Activated B cell treated with CpG ODN at 0.5 μM for 24 hours (primary cell): ENCODE measurements around the gene H6PD. TPM values are rescaled to one million over a fixed set of nuclear protein-coding genes. Genes with fewer than 3 reads are reported as not detected.

Experiments
- ATAC-seq: fragments of 200-7000 bp; cut with Tn5 transposase; one replicate; pipeline ENCODE4 v1.10.0; 2021; ENCODE audit warnings: low read depth, mild to moderate bottlenecking, moderate library complexity
- CTCF ChIA-PET: fragments of 350-600 bp; sonication (Branson Sonifier 250); formaldehyde crosslinking; loops from one replicate; lab custom pipeline; 2021; ENCODE audit warnings: antibody characterized with exemption; lab: Charles Lee
- POLR2A ChIA-PET: fragments of 350-600 bp; sonication (Branson Sonifier 250); formaldehyde crosslinking; loops from one replicate; lab custom pipeline; 2021; ENCODE audit warnings: antibody characterized with exemption; lab: Charles Lee
- DNase-seq: peaks from one replicate; pipeline ENCODE4 v3.0.0; 2022
- H3K27ac Mint-ChIP-seq: one replicate; pipeline ENCODE4 v1.8.0; 2020; ENCODE audit warnings: mixed read lengths
- H3K27me3 Mint-ChIP-seq: one replicate; pipeline ENCODE4 v1.8.0; 2021; ENCODE audit warnings: mixed read lengths
- H3K36me3 Mint-ChIP-seq: one replicate; pipeline ENCODE4 v1.8.0; 2021; ENCODE audit warnings: low read depth, mixed read lengths
- H3K4me1 Mint-ChIP-seq: one replicate; pipeline ENCODE4 v1.8.0; 2021; ENCODE audit warnings: mixed read lengths
- H3K4me3 Mint-ChIP-seq: one replicate; pipeline ENCODE4 v1.8.0; 2020; ENCODE audit warnings: mild to moderate bottlenecking, mixed read lengths
- H3K9me3 Mint-ChIP-seq: one replicate; pipeline ENCODE4 v1.8.0; 2020; ENCODE audit warnings: mixed read lengths
- intact Hi-C: fragments of 100-400 bp; cut with micrococcal nuclease; formaldehyde crosslinking; loops from one replicate; pipeline ENCODE4 v1.15.1; 2024
- total RNA-seq: library from RNA; stranded (reverse); gene quantifications from 2 replicates; pipeline ENCODE4 v1.2.3, GENCODE V29; 2022
- TF ChIP-seq, protein P1 (sequence below): fragments of 200-600 bp; IDR thresholded peaks from one replicate; pipeline ENCODE4 v1.8.0; 2022; ENCODE audit warnings: antibody characterized with exemption, mild to moderate bottlenecking

Gene H6PD
- total RNA-seq, 1 donor from 2014 or later, result 21.9 TPM

DNA sequence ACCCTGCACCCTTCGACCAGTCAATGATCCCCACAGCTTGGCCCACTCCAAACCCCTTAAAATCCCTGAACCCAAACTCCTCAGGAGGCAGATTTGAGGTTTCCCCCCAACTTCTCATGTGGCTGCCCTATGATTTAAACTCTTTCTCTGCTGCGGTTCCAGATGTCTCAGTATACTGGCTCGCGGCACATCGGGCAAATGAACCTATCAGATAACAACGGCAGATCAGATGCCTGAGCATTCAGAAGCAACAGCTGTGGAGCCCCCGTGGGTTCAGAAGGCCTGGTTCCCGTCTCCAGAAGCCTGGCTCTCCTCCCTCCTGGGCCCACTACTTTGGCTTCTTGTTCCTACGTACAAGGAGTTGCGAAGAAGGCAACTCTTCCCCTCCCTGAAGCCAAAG lies 43.3 kb upstream of the H6PD start:
- H3K27ac Mint-ChIP-seq, result no peak overlapping the region
- H3K27me3 Mint-ChIP-seq, result peaks cover 3% of the 10 kb centered on the region
- H3K4me1 Mint-ChIP-seq, result peaks cover 2% of the 10 kb centered on the region
- no peak for ATAC-seq
- intact Hi-C loops, result no loop called here
- POLR2A ChIA-PET, result no interaction called here
- H3K4me3 Mint-ChIP-seq, result no peak overlapping the region
- no peaks in the 10 kb centered on the region for H3K9me3 Mint-ChIP-seq
- CTCF ChIA-PET, result interaction anchor here (1.1 kb wide), 1 partner anchor 11 kb away, joined by 3 read pairs; no protein-coding TSS in a partner anchor
- H3K36me3 Mint-ChIP-seq, result no peaks in the 10 kb centered on the region
- no peak for DNase-seq
- TF ChIP-seq, protein P1, sequence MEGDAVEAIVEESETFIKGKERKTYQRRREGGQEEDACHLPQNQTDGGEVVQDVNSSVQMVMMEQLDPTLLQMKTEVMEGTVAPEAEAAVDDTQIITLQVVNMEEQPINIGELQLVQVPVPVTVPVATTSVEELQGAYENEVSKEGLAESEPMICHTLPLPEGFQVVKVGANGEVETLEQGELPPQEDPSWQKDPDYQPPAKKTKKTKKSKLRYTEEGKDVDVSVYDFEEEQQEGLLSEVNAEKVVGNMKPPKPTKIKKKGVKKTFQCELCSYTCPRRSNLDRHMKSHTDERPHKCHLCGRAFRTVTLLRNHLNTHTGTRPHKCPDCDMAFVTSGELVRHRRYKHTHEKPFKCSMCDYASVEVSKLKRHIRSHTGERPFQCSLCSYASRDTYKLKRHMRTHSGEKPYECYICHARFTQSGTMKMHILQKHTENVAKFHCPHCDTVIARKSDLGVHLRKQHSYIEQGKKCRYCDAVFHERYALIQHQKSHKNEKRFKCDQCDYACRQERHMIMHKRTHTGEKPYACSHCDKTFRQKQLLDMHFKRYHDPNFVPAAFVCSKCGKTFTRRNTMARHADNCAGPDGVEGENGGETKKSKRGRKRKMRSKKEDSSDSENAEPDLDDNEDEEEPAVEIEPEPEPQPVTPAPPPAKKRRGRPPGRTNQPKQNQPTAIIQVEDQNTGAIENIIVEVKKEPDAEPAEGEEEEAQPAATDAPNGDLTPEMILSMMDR, result no peak

DNA sequence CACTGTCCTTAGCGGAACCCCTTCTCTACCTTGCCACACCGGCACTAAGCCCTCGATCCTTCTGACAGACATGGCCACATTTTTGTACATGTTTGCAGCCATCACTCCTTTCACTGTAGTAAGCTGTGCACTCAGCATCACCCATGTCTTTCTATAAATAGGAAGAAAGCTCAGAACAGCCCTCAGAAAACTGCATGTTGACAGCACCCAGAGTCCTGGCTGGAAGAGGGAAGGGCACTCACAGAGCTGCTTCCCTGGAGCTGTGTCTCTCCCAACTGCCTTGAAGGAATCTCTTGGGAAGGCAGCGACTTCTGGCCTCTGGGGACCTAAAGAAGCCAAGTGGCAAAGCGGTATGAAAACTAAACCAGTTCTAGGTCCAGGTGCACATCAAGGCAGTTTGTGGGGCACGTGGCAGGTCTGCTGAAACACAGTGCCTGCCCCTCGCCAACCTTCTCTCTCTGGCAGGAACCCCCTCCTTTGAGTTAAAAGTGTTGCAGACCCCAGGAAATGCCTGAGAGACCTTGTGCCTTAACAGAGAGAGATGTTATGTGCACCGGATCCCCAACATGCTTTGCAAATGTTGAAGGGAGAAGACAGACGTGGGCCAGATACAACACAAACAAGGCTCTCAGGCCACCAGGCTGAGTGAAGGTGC lies 41.9 kb upstream of the H6PD start:
- Mint-ChIP-seq H3K4me3 (no peak overlapping the region), H3K36me3 (no peaks in the 10 kb centered on the region), H3K4me1 (peaks cover 12% of the 10 kb centered on the region), H3K27ac (no peak overlapping the region), H3K27me3 (peaks cover 6% of the 10 kb centered on the region), H3K9me3 (no peaks in the 10 kb centered on the region)
- no peak for DNase-seq
- intact Hi-C loops, result no loop called here
- POLR2A ChIA-PET, result no interaction called here
- CTCF ChIA-PET, result no interaction called here
- TF ChIP-seq, protein P1, result no peak
- no peak for ATAC-seq

DNA sequence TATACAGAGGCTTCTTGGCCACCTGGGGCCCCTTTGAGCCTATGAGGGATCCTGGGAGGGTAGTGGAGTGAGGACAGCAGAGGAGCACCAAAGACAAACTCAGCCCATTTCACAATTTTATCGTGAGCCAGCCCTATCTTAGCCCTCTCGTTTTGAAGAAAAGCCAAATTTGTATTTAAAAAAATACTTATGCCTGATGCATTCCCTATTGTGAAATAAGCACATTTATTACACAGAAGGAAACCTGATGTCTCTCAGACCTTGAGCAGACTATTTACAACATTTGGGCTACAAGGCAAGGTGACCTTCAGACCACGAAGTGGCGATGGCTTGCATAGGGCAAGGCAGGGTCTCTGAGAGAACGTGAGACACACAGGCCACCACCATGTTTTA lies 41.3 kb upstream of the H6PD start:
- peaks cover 7% of the 10 kb centered on the region for H3K27me3 Mint-ChIP-seq
- intact Hi-C loops, result no loop called here
- no peaks in the 10 kb centered on the region for H3K9me3 Mint-ChIP-seq
- TF ChIP-seq, protein P1, result no peak
- H3K4me3 Mint-ChIP-seq, result no peak overlapping the region
- DNase-seq, result no peak
- H3K27ac Mint-ChIP-seq, result no peak overlapping the region
- H3K36me3 Mint-ChIP-seq, result no peaks in the 10 kb centered on the region
- ChIA-PET POLR2A (interaction anchor here (0.5 kb wide), 1 partner anchor 51 kb away, joined by 5 read pairs; no protein-coding TSS in a partner anchor), CTCF (interaction anchor here (1.3 kb wide), 1 partner anchor 83 kb away, joined by 5 read pairs; no protein-coding TSS in a partner anchor)
- ATAC-seq, result no peak
- peaks cover 12% of the 10 kb centered on the region for H3K4me1 Mint-ChIP-seq

DNA sequence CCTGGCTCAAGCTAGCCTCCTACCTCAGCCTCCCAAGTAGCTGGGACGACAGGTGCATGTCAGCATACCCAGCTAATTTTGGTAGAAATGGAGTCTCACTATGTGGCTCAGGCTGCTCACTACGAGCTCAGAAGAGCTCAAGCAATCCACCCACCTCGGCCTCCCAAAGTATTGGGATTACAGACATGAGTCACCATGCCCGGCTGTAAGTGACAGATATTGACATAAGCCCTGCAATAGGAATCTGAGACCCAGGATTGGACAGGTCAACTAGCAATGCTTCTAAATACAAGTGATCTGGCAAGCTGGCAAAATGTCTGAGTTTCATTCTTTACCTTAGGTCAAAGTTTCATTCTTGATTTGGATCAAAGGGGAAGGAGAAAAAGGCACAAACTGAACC lies 40.5 kb upstream of the H6PD start:
- Mint-ChIP-seq H3K4me1 (peaks cover 12% of the 10 kb centered on the region), H3K27ac (no peak overlapping the region), H3K36me3 (no peaks in the 10 kb centered on the region), H3K9me3 (no peaks in the 10 kb centered on the region), H3K27me3 (peaks cover 12% of the 10 kb centered on the region), H3K4me3 (no peak overlapping the region)
- no peak for DNase-seq
- intact Hi-C loops, result no loop called here
- ChIA-PET POLR2A (interaction anchor here (0.5 kb wide), 1 partner anchor 52 kb away, joined by 5 read pairs; no protein-coding TSS in a partner anchor), CTCF (interaction anchor here (1.1 to 1.3 kb wide), 2 partner anchors 82 to 84 kb away, joined by 3 to 5 read pairs; no protein-coding TSS in a partner anchor)
- TF ChIP-seq, protein P1, result no peak
- no peak for ATAC-seq

DNA sequence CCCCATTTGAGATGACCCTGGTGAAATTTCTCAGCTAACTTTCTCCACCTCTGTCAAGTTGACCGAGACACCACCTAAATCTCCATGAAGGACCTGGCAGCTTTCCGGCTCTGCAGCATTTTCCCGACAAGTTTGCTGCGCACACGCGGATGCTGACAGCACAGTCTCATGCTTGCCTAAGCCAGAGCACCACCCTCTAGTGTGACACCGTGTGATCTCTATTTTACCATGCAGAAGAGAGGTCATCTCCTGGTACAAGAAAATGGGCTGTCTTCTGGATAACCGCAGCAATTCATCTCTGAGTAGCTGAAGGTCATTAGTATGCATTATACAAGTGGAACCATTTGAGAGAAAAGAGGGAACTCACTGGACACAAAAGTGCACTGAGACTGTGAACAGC lies 38.9 kb upstream of the H6PD start:
- no peaks in the 10 kb centered on the region for H3K36me3 Mint-ChIP-seq
- no peak overlapping the region for H3K4me3 Mint-ChIP-seq
- no peak overlapping the region for H3K27ac Mint-ChIP-seq
- CTCF ChIA-PET, result interaction anchor here (0.8 to 2.6 kb wide), 9 partner anchors 51 to 86 kb away, joined by 3 to 47 read pairs (median 5); no protein-coding TSS in a partner anchor
- no peak for DNase-seq
- no peak for ATAC-seq
- H3K27me3 Mint-ChIP-seq, result peaks cover 25% of the 10 kb centered on the region
- H3K4me1 Mint-ChIP-seq, result peaks cover 12% of the 10 kb centered on the region
- H3K9me3 Mint-ChIP-seq, result no peaks in the 10 kb centered on the region
- TF ChIP-seq, protein P1, result no peak
- intact Hi-C loops, result loop anchor here (1.0 to 5.0 kb wide), 7 partner anchors 14 to 277 kb away; partner anchors contain the start of gene GPR157
- POLR2A ChIA-PET, result interaction anchor here (0.6 to 2.1 kb wide), 2 partner anchors 85 to 681 kb away, joined by 3 to 6 read pairs; no protein-coding TSS in a partner anchor
